HepG2 (cell line): Measurements from ENCODE around the gene BBS1. TPM values are rescaled to one million over a fixed set of nuclear protein-coding genes. Genes with fewer than 3 reads are reported as not detected.
A peak's percentile ranks its signal among the peaks of the same experiment; 100 is the strongest.

Experiments used
- ATAC-seq: fragments of 200-7000 bp; cut with Tn5 transposase; 3 replicates; pipeline ENCODE4 v1.9.1; 2020; ENCODE audit warnings: mild to moderate bottlenecking, moderate library complexity
- BruUV-seq: library from RNA; stranded (reverse); fragments of 400-500 nt; replicated peaks from 2 replicates; lab custom pipeline; 2021; lab: Mats Ljungman, UMichigan
- CTCF ChIA-PET: fragments of 300-600 bp; formaldehyde crosslinking; extraction: SDS; loops from one replicate; lab custom pipeline; 2021; ENCODE audit warnings: low total read pairs, inconsistent platforms, low intra/inter-chr PET ratio; lab: Yijun Ruan, JAX
- POLR2A ChIA-PET: fragments of 350-600 bp; sonication (Branson Sonifier 250); formaldehyde crosslinking; loops from one replicate; lab custom pipeline; 2020; ENCODE audit warnings: antibody characterized with exemption, inconsistent platforms; lab: Yijun Ruan, JAX
- DNase-seq: peaks from one replicate; pipeline ENCODE4 v3.0.0-alpha.2; 2015; ENCODE audit warnings: low spot score
- FAIRE-seq: peaks from 3 replicates; lab custom pipeline; 2011; peaks lifted over from hg19 to GRCh38; lab: Jason Lieb, UNC
- H2AFZ ChIP-seq: one replicate; pipeline ENCODE4 v1.6.1; 2011; ENCODE audit warnings: low read length, inconsistent platforms
- H3K27ac ChIP-seq: fragments of 300-600 bp; 3 replicates; pipeline ENCODE4 v1.8.0; 2011; ENCODE audit warnings: mixed run types, mild to moderate bottlenecking, mixed read lengths, low read length, inconsistent platforms; ENCODE audit not compliant: insufficient read depth; ENCODE audit errors: extremely low read length
- H3K27me3 ChIP-seq, 2 experiments: fragments of 200-600 bp in 1 of 2; 2 replicates in 1 of 2; 3 replicates in 1 of 2; pipeline versions ENCODE4 v1.6.0 to v1.8.0; 2011; ENCODE audit warnings: low read length in 2 of 2, mild to moderate bottlenecking in 2 of 2, moderate library complexity in 2 of 2, inconsistent platforms in 1 of 2; ENCODE audit not compliant: insufficient read depth in 2 of 2, control insufficient read depth in 1 of 2
- H3K36me3 ChIP-seq, 2 experiments: fragments of 200-600 bp in 1 of 2; replicated peaks in 1 of 2; 2 replicates in 1 of 2; 3 replicates in 1 of 2; pipeline versions ENCODE4 v1.5.1 to v1.8.0; 2011; ENCODE audit warnings: low read length in 2 of 2, inconsistent platforms in 1 of 2; ENCODE audit not compliant: insufficient read depth in 2 of 2, control insufficient read depth in 1 of 2
- H3K4me1 ChIP-seq: 2 replicates; pipeline ENCODE4 v1.5.1; 2012; ENCODE audit warnings: low read length, inconsistent platforms; ENCODE audit not compliant: insufficient read depth
- H3K4me2 ChIP-seq: 2 replicates; pipeline ENCODE4 v1.6.0; 2011; ENCODE audit warnings: low read depth, low read length, inconsistent platforms
- H3K4me3 ChIP-seq, 3 experiments: fragments of 200-600 bp in 1 of 3; sonication (generic), shearing (Covaris generic) in 1 of 3; replicated peaks in 1 of 3; 2 replicates each; pipeline ENCODE4 v1.5.1; 2011 to 2016; ENCODE audit warnings: low read length in 3 of 3, inconsistent platforms in 2 of 3, low read depth in 2 of 3, mild to moderate bottlenecking in 2 of 3, control low read depth in 1 of 3, mixed read lengths in 1 of 3; ENCODE audit not compliant: insufficient read depth in 1 of 3
- H3K79me2 ChIP-seq: one replicate; pipeline ENCODE4 v1.6.1; 2011; ENCODE audit warnings: low read length, inconsistent platforms; ENCODE audit not compliant: insufficient read depth
- H3K9ac ChIP-seq: 2 replicates; pipeline ENCODE4 v1.6.0; 2011; ENCODE audit warnings: mild to moderate bottlenecking, low read depth, low read length, inconsistent platforms; ENCODE audit not compliant: insufficient read depth
- H3K9me3 ChIP-seq: 2 replicates; pipeline ENCODE4 v1.5.1; 2012; ENCODE audit warnings: mild to moderate bottlenecking, low read length
- H4K20me1 ChIP-seq: 2 replicates; pipeline ENCODE4 v1.6.0; 2011; ENCODE audit warnings: inconsistent platforms, mild to moderate bottlenecking, low read length, moderate library complexity; ENCODE audit not compliant: insufficient read depth
- BRCA1 ChIP-seq: sonication (generic); formaldehyde crosslinking; IDR thresholded peaks from 2 replicates; pipeline ENCODE4 v1.4.0; 2020; ENCODE audit warnings: missing genetic modification reagents
- CENPX ChIP-seq: sonication (generic); formaldehyde crosslinking; IDR thresholded peaks from 2 replicates; pipeline ENCODE4 v1.9.0; 2021; ENCODE audit warnings: mild to moderate bottlenecking, missing genetic modification reagents, moderate library complexity
- FIP1L1 ChIP-seq: fragments of 200-400 bp; formaldehyde crosslinking; IDR thresholded peaks from 2 replicates; pipeline ENCODE4 v1.6.1; 2018; ENCODE audit warnings: low read depth, mild to moderate bottlenecking, low read length, moderate library complexity, borderline replicate concordance; ENCODE audit not compliant: insufficient read depth
- HOMEZ ChIP-seq: IDR thresholded peaks from 2 replicates; pipeline ENCODE4 v1.6.1; 2016; ENCODE audit warnings: low read depth
- MEIS2 ChIP-seq: sonication (generic); formaldehyde crosslinking; IDR thresholded peaks from 2 replicates; pipeline ENCODE4 v1.9.0; 2021; ENCODE audit warnings: mild to moderate bottlenecking, missing genetic modification reagents
- NFAT5 ChIP-seq: sonication (generic); formaldehyde crosslinking; IDR thresholded peaks from 2 replicates; pipeline ENCODE4 v1.4.0; 2020; ENCODE audit warnings: missing genetic modification reagents
- RFX5 ChIP-seq: IDR thresholded peaks from 2 replicates; pipeline ENCODE4 v1.6.1; 2011; ENCODE audit warnings: low read depth, low read length, improper control_type of control experiment
- SKI ChIP-seq: fragments of 450-650 bp; IDR thresholded peaks from one replicate; pipeline ENCODE4 v1.6.1; 2018; ENCODE audit warnings: mild to moderate bottlenecking; ENCODE audit not compliant: partially characterized antibody
- SP5 ChIP-seq: IDR thresholded peaks from 2 replicates; pipeline ENCODE4 v1.6.1; 2016; ENCODE audit warnings: low read depth, borderline replicate concordance
- ZMYM4 ChIP-seq: sonication (generic); formaldehyde crosslinking; IDR thresholded peaks from 2 replicates; pipeline ENCODE4 v1.8.1; 2023; ENCODE audit warnings: mild to moderate bottlenecking, missing genetic modification reagents
- ZNF460 ChIP-seq: sonication (generic); formaldehyde crosslinking; IDR thresholded peaks from 2 replicates; pipeline ENCODE4 v1.5.1; 2020; ENCODE audit warnings: missing genetic modification reagents, mild to moderate bottlenecking, borderline replicate concordance
- ZNF569 ChIP-seq: sonication (generic); formaldehyde crosslinking; IDR thresholded peaks from 2 replicates; pipeline ENCODE4 v1.5.0; 2020; ENCODE audit warnings: mild to moderate bottlenecking, missing genetic modification reagents, moderate library complexity, borderline replicate concordance
- ZNF678 ChIP-seq: sonication (generic); formaldehyde crosslinking; IDR thresholded peaks from 2 replicates; pipeline ENCODE4 v1.4.0; 2020; ENCODE audit warnings: mild to moderate bottlenecking, missing genetic modification reagents
- ZNF737 ChIP-seq: sonication (generic); formaldehyde crosslinking; IDR thresholded peaks from 2 replicates; pipeline ENCODE4 v1.5.0; 2020; ENCODE audit warnings: missing genetic modification reagents, mild to moderate bottlenecking, borderline replicate concordance
- ZNF746 ChIP-seq: sonication (generic); formaldehyde crosslinking; IDR thresholded peaks from 2 replicates; pipeline ENCODE4 v1.8.0; 2022; ENCODE audit warnings: mild to moderate bottlenecking, missing genetic modification reagents
- ZNF83 ChIP-seq: sonication (generic); formaldehyde crosslinking; IDR thresholded peaks from 2 replicates; pipeline ENCODE4 v1.4.0; 2020; ENCODE audit warnings: missing genetic modification reagents, mild to moderate bottlenecking, borderline replicate concordance
- WGBS: methylation state at CpG from one replicate; pipeline ENCODE4 v1.1.6; 2017; ENCODE audit warnings: low lambda C conversion rate; 5-methylcytosine and 5-hydroxymethylcytosine counted together
- in situ Hi-C: cut with HindIII; loops from 2 replicates; pipeline ENCODE4 v1.10.0; 2017; ENCODE audit warnings: low pct_unique_long_range_greater_than_20kb; ENCODE audit not compliant: extremely low pct_ligation_motif_present
- intact Hi-C: fragments of 100-400 bp; cut with micrococcal nuclease; formaldehyde crosslinking; loops from one replicate; pipeline ENCODE4 v1.10.0; 2022; ENCODE audit not compliant: unreplicated experiment
- polyA plus RNA-seq, 8 experiments: library from polyadenylated mRNA; depleted of rRNA in 3 of 8; stranded (reverse) in 7 of 8; unstranded in 1 of 8; fragments of >200 nt; fragmentation: Illumina TruSeq in 4 of 8; extraction: Trizol in 4 of 8; gene quantifications; 2 replicates each; pipeline versions ENCODE4 v1.2.1 to v1.2.3, GENCODE V29; 2011 to 2016; ENCODE audit warnings: low read depth in 4 of 8, missing spikeins in 1 of 8, mixed read lengths in 1 of 8; ENCODE audit not compliant: insufficient read depth in 1 of 8
- total RNA-seq, 5 experiments: library from RNA; depleted of rRNA; stranded (reverse); fragments of >200 nt; fragmentation: Illumina TruSeq; extraction: Trizol; gene quantifications; 2 replicates each; pipeline ENCODE4 v1.2.3, GENCODE V29; 2016; ENCODE audit warnings: low read depth in 1 of 5

The BBS1 gene
- total and polyA plus RNA-seq, 2 of the 13 experiments (the other 11 are each of a cell fraction or from before 2014, with no cell fraction given): 11.7 to 14.1 TPM

GRCh38 chr11:66480117-66480938 is 30.1 kb upstream of the BBS1 start, which contains the start of gene DPP3:
TSS of gene DPP3 (plus strand) at chr11:66480434. CDS start at chr11:66482201, 1,767 bp downstream.
- WGBS: 3% methylated on average over 18 of the region's 62 CpGs
- peak; percentile 93 for ATAC-seq
- Histone ChIP-seq H3K27ac (peak within 1 kb of the TSS; percentile 87), H3K27me3 (no peaks in the 10 kb centered on the region), H3K4me3 (peak within 1 kb of the TSS; percentile 70 to 93 (median 92)), H3K36me3 (peaks cover 0 to 5% of the 10 kb centered on the region in 2 experiments; a peak in 3 of 5 replicates), H3K9me3 (no peaks in the 10 kb centered on the region), H3K79me2 (peaks cover 2% of the 10 kb centered on the region), H3K9ac (peak within 1 kb of the TSS; percentile 94), H3K4me1 (peaks cover 50% of the 10 kb centered on the region), H2AFZ (no peak within 1 kb of the TSS), H4K20me1 (no peaks in the 10 kb centered on the region; the same call in 1 of the 2 replicates), H3K4me2 (peak within 1 kb of the TSS; percentile 88)
- ChIA-PET CTCF (interaction anchor here (2.8 kb wide), 1 partner anchor 72 kb away, joined by 28 read pairs; no protein-coding TSS in a partner anchor), POLR2A (interaction anchor here (0.5 to 1.8 kb wide), 23 partner anchors 10 to 575 kb away, joined by 3 to 48 read pairs (median 6); partner anchors contain the start of genes ACTN3, BBS1, MRPL11 and PELI3)
- BruUV-seq: TSS peak; percentile 74
- peak; percentile 93 for DNase-seq
- in situ Hi-C loops: no loop called here
- peak; percentile 15 for FAIRE-seq
- intact Hi-C loops: loop anchor here (1.0 kb wide), 1 partner anchor 66 kb away; the partner anchor contains the start of genes ACTN3 and ZDHHC24
- TF ChIP-seq SP5 (CRISPR knock-in tag) (peak; percentile 52; the same call in 1 of the 2 replicates), ZNF737 (CRISPR knock-in tag) (0 out of 2 replicates have a peak, but pooled peaks have one; percentile 49), CENPX (CRISPR knock-in tag) (no peak), ZNF678 (CRISPR knock-in tag) (no peak), SKI (no peak), BRCA1 (CRISPR knock-in tag) (no peak), MEIS2 (peak; percentile 39; the same call in 1 of the 2 replicates), ZMYM4 (CRISPR knock-in tag) (peak; percentile 53; the same call in 1 of the 2 replicates), RFX5 (no peak), FIP1L1 (no peak), ZNF83 (CRISPR knock-in tag) (no peak), ZNF569 (CRISPR knock-in tag) (no peak; the same call in 1 of the 2 replicates), ZNF460 (CRISPR knock-in tag) (no peak), NFAT5 (no peak), ZNF746 (CRISPR knock-in tag) (no peak), HOMEZ (CRISPR knock-in tag) (no peak)
